Measurements from ENCODE around the gene POC1B. TPM values are rescaled to one million over a fixed set of nuclear protein-coding genes. Genes with fewer than 3 reads are reported as not detected.
A peak's percentile ranks its signal among the peaks of the same experiment; 100 is the strongest.

POC1B gene
- total and polyA plus RNA-seq, 4 donors = 5.0 to 28.2 (median 7.6) TPM

GRCh38 chr12:89432396-89432795 lies 93.5 kb downstream of the POC1B start (continued):
- TF ChIP-seq FOXA2 (IDR thresholded peaks at IDR 0.05) = peak; percentile 85
- TF ChIP-seq, protein P1, sequence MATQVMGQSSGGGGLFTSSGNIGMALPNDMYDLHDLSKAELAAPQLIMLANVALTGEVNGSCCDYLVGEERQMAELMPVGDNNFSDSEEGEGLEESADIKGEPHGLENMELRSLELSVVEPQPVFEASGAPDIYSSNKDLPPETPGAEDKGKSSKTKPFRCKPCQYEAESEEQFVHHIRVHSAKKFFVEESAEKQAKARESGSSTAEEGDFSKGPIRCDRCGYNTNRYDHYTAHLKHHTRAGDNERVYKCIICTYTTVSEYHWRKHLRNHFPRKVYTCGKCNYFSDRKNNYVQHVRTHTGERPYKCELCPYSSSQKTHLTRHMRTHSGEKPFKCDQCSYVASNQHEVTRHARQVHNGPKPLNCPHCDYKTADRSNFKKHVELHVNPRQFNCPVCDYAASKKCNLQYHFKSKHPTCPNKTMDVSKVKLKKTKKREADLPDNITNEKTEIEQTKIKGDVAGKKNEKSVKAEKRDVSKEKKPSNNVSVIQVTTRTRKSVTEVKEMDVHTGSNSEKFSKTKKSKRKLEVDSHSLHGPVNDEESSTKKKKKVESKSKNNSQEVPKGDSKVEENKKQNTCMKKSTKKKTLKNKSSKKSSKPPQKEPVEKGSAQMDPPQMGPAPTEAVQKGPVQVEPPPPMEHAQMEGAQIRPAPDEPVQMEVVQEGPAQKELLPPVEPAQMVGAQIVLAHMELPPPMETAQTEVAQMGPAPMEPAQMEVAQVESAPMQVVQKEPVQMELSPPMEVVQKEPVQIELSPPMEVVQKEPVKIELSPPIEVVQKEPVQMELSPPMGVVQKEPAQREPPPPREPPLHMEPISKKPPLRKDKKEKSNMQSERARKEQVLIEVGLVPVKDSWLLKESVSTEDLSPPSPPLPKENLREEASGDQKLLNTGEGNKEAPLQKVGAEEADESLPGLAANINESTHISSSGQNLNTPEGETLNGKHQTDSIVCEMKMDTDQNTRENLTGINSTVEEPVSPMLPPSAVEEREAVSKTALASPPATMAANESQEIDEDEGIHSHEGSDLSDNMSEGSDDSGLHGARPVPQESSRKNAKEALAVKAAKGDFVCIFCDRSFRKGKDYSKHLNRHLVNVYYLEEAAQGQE (IDR thresholded peaks at IDR 0.05) = no peak

- no peaks in the 10 kb centered on the region for H3K36me3 ChIP-seq (ENCODE audit: control insufficient read depth in 4 of 4, insufficient read depth in 3 of 4, low read depth in 1 of 4, low read length in 3 of 4)
- no peak for TF ChIP-seq YY1 (IDR thresholded peaks at IDR 0.05)
- TF ChIP-seq, protein P1 (IDR thresholded peaks at IDR 0.05) = no peak
- TF ChIP-seq RXRA (IDR thresholded peaks at IDR 0.05) = no peak
- TF ChIP-seq RAD21 (IDR thresholded peaks at IDR 0.05) = peak in 1 of 2 donors; percentile 4
- no peak for TF ChIP-seq EGR1 (IDR thresholded peaks at IDR 0.05; ENCODE audit: low read depth in 2 of 2)
Measured at GRCh38 chr12:89429528-89429927, 96.3 kb downstream of the POC1B start.

GRCh38 chr12:89427508-89428156 lies 98.2 kb downstream of the POC1B start:
- TF ChIP-seq, protein P1 (IDR thresholded peaks at IDR 0.05) = no peak
- TF ChIP-seq FOXA1 (IDR thresholded peaks at IDR 0.05) (no peak), TAF1 (conservative IDR thresholded peaks at IDR 0.05) (no peak), FOXA2 (IDR thresholded peaks at IDR 0.05) (no peak), RXRA (IDR thresholded peaks at IDR 0.05) (no peak), HNF4G (IDR thresholded peaks at IDR 0.05) (no peak), EGR1 (IDR thresholded peaks at IDR 0.05; ENCODE audit: low read depth in 2 of 2) (no peak), JUND (IDR thresholded peaks at IDR 0.05) (no peak), RAD21 (IDR thresholded peaks at IDR 0.05) (no peak), SP1 (IDR thresholded peaks at IDR 0.05) (no peak), HNF4A (conservative IDR thresholded peaks at IDR 0.05) (no peak)
- TF ChIP-seq, protein P2, sequence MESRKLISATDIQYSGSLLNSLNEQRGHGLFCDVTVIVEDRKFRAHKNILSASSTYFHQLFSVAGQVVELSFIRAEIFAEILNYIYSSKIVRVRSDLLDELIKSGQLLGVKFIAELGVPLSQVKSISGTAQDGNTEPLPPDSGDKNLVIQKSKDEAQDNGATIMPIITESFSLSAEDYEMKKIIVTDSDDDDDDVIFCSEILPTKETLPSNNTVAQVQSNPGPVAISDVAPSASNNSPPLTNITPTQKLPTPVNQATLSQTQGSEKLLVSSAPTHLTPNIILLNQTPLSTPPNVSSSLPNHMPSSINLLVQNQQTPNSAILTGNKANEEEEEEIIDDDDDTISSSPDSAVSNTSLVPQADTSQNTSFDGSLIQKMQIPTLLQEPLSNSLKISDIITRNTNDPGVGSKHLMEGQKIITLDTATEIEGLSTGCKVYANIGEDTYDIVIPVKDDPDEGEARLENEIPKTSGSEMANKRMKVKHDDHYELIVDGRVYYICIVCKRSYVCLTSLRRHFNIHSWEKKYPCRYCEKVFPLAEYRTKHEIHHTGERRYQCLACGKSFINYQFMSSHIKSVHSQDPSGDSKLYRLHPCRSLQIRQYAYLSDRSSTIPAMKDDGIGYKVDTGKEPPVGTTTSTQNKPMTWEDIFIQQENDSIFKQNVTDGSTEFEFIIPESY (IDR thresholded peaks at IDR 0.05) = no peak
- H3K27me3 ChIP-seq (ENCODE audit: control insufficient read depth in 4 of 4, insufficient read depth in 4 of 4, low read length in 3 of 4) = no peaks in the 10 kb centered on the region
- no peak overlapping the region for H3K4me3 ChIP-seq (ENCODE audit: low read depth in 1 of 3, low read length in 3 of 3)
- no peak overlapping the region for H3K27ac ChIP-seq (ENCODE audit: low read depth in 1 of 2, low read length in 2 of 2)
- H3K36me3 ChIP-seq (ENCODE audit: control insufficient read depth in 4 of 4, insufficient read depth in 3 of 4, low read depth in 1 of 4, low read length in 3 of 4) = no peaks in the 10 kb centered on the region
- peaks cover 0 to 8% (median 4%) of the 10 kb centered on the region in 4 donors for H3K4me1 ChIP-seq (ENCODE audit: control insufficient read depth in 4 of 4, insufficient read depth in 4 of 4, low read length in 3 of 4)
- no peak overlapping the region for H3K9ac ChIP-seq (ENCODE audit: low read depth in 1 of 2, low read length in 2 of 2)
- H3K9me3 ChIP-seq (ENCODE audit: control insufficient read depth in 4 of 4, low read length in 3 of 4) = no peaks in the 10 kb centered on the region
- DNase-seq (ENCODE audit: low spot score) = no peak
- WGBS = 70% methylated on average over 3 of the region's 3 CpGs

More at GRCh38 chr12:89429528-89429927, 96.3 kb downstream of the POC1B start:
- no peaks in the 10 kb centered on the region for H3K27me3 ChIP-seq (ENCODE audit: control insufficient read depth in 4 of 4, insufficient read depth in 4 of 4, low read length in 3 of 4)
- peaks cover 0 to 8% (median 4%) of the 10 kb centered on the region in 4 donors for H3K4me1 ChIP-seq (ENCODE audit: control insufficient read depth in 4 of 4, insufficient read depth in 4 of 4, low read length in 3 of 4)
- no peaks in the 10 kb centered on the region for H3K9me3 ChIP-seq (ENCODE audit: control insufficient read depth in 4 of 4, low read length in 3 of 4)
- H3K27ac ChIP-seq (ENCODE audit: low read depth in 1 of 2, low read length in 2 of 2) = no peak overlapping the region
- 69% methylated on average over 3 of the region's 3 CpGs for WGBS
- no peak overlapping the region for H3K9ac ChIP-seq (ENCODE audit: low read depth in 1 of 2, low read length in 2 of 2)
- DNase-seq (ENCODE audit: low spot score) = no peak
- no peak overlapping the region for H3K4me3 ChIP-seq (ENCODE audit: low read depth in 1 of 3, low read length in 3 of 3)
